NT2/D1 (cell line): ENCODE results near the gene DNAJC17.

Experiments used
- SUZ12 ChIP-seq: IDR thresholded peaks from 2 replicates; pipeline ENCODE4 v1.6.1; 2011; ENCODE audit not compliant: insufficient read length, insufficient read depth; ENCODE audit errors: extremely low read depth
- YY1 ChIP-seq: IDR thresholded peaks from 2 replicates; pipeline ENCODE4 v1.6.1; 2011; ENCODE audit not compliant: insufficient read length, insufficient read depth
- ZNF274 ChIP-seq: IDR thresholded peaks from 2 replicates; pipeline ENCODE4 v1.6.1; 2011; ENCODE audit warnings: mild to moderate bottlenecking, low read depth, low read length

- TF ChIP-seq ZNF274 (no peak), YY1 (no peak), SUZ12 (no peak)
Observed at GRCh38 chr15:40739047-40739446, 68.2 kb downstream of the DNAJC17 start.
